Ishikawa (cell line): ENCODE results near the gene TP73.
A peak's percentile ranks its signal among the peaks of the same experiment; 100 is the strongest.

Experiments used
- CEBPB ChIP-seq: IDR thresholded peaks from 2 replicates; pipeline ENCODE4 v1.6.1; 2012
- CREB1 ChIP-seq: IDR thresholded peaks from 2 replicates; pipeline ENCODE4 v1.6.1; 2012; ENCODE audit warnings: low read depth
- EGR1 ChIP-seq: IDR thresholded peaks from 2 replicates; pipeline ENCODE4 v1.6.1; 2012
- EP300 ChIP-seq: IDR thresholded peaks from 2 replicates; pipeline ENCODE4 v1.6.1; 2012; ENCODE audit warnings: borderline replicate concordance
- MAX ChIP-seq: IDR thresholded peaks from 2 replicates; pipeline ENCODE4 v1.6.1; 2012
- NFIC ChIP-seq: IDR thresholded peaks from 2 replicates; pipeline ENCODE4 v1.6.1; 2012
- RAD21 ChIP-seq: IDR thresholded peaks from 2 replicates; pipeline ENCODE4 v1.6.1; 2012; ENCODE audit warnings: low read depth
- TAF1 ChIP-seq: IDR thresholded peaks from 2 replicates; pipeline ENCODE4 v1.6.1; 2012; ENCODE audit warnings: low read depth, mild to moderate bottlenecking
- TCF12 ChIP-seq: IDR thresholded peaks from 2 replicates; pipeline ENCODE4 v1.6.1; 2012; ENCODE audit warnings: low read depth
- USF1 ChIP-seq: IDR thresholded peaks from 2 replicates; pipeline ENCODE4 v1.6.1; 2012
- YY1 ChIP-seq: IDR thresholded peaks from 2 replicates; pipeline ENCODE4 v1.6.1; 2012; ENCODE audit warnings: low read depth
- TF ChIP-seq, protein P1 (sequence below): IDR thresholded peaks from 2 replicates; pipeline ENCODE4 v1.6.1; 2012; ENCODE audit warnings: low read depth, mild to moderate bottlenecking

GRCh38 chr1:3727042-3727824 lies 74.9 kb downstream of the TP73 start:
- TF ChIP-seq TAF1 (no peak), TCF12 (no peak), EP300 (no peak), CEBPB (no peak), MAX (no peak), CREB1 (no peak), NFIC (no peak), USF1 (no peak), YY1 (no peak), RAD21 (peak; percentile 38; the same call in 1 of the 2 replicates), EGR1 (no peak)
- TF ChIP-seq, protein P1, sequence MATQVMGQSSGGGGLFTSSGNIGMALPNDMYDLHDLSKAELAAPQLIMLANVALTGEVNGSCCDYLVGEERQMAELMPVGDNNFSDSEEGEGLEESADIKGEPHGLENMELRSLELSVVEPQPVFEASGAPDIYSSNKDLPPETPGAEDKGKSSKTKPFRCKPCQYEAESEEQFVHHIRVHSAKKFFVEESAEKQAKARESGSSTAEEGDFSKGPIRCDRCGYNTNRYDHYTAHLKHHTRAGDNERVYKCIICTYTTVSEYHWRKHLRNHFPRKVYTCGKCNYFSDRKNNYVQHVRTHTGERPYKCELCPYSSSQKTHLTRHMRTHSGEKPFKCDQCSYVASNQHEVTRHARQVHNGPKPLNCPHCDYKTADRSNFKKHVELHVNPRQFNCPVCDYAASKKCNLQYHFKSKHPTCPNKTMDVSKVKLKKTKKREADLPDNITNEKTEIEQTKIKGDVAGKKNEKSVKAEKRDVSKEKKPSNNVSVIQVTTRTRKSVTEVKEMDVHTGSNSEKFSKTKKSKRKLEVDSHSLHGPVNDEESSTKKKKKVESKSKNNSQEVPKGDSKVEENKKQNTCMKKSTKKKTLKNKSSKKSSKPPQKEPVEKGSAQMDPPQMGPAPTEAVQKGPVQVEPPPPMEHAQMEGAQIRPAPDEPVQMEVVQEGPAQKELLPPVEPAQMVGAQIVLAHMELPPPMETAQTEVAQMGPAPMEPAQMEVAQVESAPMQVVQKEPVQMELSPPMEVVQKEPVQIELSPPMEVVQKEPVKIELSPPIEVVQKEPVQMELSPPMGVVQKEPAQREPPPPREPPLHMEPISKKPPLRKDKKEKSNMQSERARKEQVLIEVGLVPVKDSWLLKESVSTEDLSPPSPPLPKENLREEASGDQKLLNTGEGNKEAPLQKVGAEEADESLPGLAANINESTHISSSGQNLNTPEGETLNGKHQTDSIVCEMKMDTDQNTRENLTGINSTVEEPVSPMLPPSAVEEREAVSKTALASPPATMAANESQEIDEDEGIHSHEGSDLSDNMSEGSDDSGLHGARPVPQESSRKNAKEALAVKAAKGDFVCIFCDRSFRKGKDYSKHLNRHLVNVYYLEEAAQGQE, result no peak
